ENCODE data around the gene CROCC2. TPM values are rescaled to one million over a fixed set of nuclear protein-coding genes. Genes with fewer than 3 reads are reported as not detected.

The CROCC2 gene
- total RNA-seq, 4 donors from 2014 or later: 0.27 to 0.83 TPM; not detected in 2

DNA sequence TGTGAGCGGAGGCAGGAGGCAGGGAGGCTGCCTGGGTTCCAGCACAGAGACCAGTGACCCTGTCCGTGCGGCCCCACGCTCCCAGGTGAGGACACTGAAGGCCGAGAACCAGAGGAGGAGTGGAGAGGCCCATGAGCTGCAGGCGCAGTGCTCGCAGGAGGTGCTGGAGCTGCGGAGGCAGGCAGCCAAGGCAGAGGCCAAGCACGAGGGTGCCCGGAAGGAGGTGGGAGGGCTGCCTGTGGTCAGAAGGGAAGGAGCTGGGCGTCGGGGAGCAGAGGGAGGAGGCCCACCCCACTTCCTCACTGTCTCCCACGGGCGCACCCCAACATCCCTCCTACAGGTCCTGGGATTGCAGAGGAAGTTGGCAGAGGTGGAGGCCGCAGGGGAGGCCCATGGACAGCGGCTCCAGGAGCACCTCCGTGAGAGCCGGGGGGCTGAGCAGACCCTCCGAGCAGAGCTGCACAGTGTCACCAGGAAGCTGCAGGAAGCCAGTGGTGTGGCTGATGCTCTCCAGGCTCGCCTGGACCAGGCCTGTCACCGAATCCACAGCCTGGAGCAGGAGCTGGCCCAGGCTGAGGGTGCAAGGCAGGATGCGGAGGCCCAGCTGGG is 59.3 kb downstream of the CROCC2 start:
- peaks cover 0 to 23% (median 0%) of the 10 kb centered on the region in 4 donors for H3K4me1 ChIP-seq
- no peaks in the 10 kb centered on the region for H3K9me3 ChIP-seq
- TF ChIP-seq, protein P1, sequence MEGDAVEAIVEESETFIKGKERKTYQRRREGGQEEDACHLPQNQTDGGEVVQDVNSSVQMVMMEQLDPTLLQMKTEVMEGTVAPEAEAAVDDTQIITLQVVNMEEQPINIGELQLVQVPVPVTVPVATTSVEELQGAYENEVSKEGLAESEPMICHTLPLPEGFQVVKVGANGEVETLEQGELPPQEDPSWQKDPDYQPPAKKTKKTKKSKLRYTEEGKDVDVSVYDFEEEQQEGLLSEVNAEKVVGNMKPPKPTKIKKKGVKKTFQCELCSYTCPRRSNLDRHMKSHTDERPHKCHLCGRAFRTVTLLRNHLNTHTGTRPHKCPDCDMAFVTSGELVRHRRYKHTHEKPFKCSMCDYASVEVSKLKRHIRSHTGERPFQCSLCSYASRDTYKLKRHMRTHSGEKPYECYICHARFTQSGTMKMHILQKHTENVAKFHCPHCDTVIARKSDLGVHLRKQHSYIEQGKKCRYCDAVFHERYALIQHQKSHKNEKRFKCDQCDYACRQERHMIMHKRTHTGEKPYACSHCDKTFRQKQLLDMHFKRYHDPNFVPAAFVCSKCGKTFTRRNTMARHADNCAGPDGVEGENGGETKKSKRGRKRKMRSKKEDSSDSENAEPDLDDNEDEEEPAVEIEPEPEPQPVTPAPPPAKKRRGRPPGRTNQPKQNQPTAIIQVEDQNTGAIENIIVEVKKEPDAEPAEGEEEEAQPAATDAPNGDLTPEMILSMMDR (IDR thresholded peaks at IDR 0.05): no peak
- TF ChIP-seq POLR2A (IDR thresholded peaks at IDR 0.05): no peak
- H3K27ac ChIP-seq: peak overlapping the region in 1 of 4 donors; percentile 35
- DNase-seq: peak in 2 of 3 donors; percentile 44 to 47
- H3K36me3 ChIP-seq: no peaks in the 10 kb centered on the region
- H3K4me3 ChIP-seq: no peak overlapping the region
- no peaks in the 10 kb centered on the region for H3K27me3 ChIP-seq

DNA sequence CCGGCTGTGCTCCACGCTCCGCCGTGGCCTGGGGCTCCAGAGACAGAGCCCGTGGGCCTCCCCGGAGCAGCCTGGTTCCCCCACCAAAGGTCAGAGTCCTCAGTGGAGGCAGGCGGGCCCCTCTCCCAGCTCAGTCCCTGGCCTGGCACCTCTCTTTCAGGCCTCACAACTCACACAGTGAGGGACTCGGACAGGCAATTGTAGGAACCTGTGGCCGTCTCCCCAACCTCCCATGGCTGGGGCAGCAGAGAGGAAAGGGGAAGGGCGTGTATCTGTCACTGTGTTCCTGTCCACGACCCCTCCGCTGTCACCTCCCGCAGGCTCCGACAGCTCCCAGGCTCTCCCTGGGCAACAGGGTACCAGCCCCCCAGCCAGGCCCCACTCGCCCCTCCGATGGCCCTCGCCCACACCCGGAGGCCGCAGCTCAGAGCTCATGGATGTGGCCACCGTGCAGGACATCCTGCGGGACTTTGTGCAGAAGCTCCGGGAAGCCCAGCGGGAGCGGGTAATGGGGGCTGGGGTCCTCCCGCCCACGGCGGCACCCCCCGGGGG is 59.8 kb downstream of the CROCC2 start:
- DNase-seq: peak in 2 of 3 donors; percentile 42 to 46
- H3K36me3 ChIP-seq: no peaks in the 10 kb centered on the region
- no peak overlapping the region for H3K27ac ChIP-seq
- H3K4me1 ChIP-seq: peaks cover 0 to 21% (median 0%) of the 10 kb centered on the region in 4 donors
- H3K9me3 ChIP-seq: no peaks in the 10 kb centered on the region
- TF ChIP-seq, protein P1 (IDR thresholded peaks at IDR 0.05): no peak
- TF ChIP-seq POLR2A (IDR thresholded peaks at IDR 0.05): no peak
- no peaks in the 10 kb centered on the region for H3K27me3 ChIP-seq
- no peak overlapping the region for H3K4me3 ChIP-seq

DNA sequence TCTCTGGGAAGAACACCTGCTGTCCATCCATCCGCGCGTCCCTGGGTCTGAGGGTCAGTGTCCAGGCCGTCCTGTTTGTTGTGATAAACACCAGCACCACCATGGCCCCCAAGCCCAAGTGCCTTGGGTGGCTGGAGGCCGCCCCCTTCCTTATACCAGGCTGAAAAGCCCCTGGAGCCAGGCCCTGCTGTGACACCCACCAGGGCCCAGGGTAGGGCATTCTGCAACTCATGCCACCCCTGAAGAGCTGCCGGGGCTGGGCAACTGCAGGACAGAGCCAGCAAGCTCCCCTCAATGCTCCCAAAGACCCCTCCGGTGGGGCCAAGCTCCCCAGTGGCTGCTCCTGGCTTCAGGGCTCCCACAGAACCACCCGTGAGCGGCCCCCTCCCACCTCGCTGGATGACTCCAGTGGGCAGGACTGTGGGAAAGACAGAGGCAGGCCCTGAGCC is 60.3 kb downstream of the CROCC2 start:
- no peaks in the 10 kb centered on the region for H3K27me3 ChIP-seq
- peaks cover 0 to 17% (median 0%) of the 10 kb centered on the region in 4 donors for H3K4me1 ChIP-seq
- H3K27ac ChIP-seq: no peak overlapping the region
- peak in 2 of 3 donors; percentile 37 to 43 for DNase-seq
- H3K4me3 ChIP-seq: no peak overlapping the region
- no peak for TF ChIP-seq POLR2A (IDR thresholded peaks at IDR 0.05)
- TF ChIP-seq, protein P1 (IDR thresholded peaks at IDR 0.05): no peak
- H3K36me3 ChIP-seq: no peaks in the 10 kb centered on the region
- no peaks in the 10 kb centered on the region for H3K9me3 ChIP-seq

DNA sequence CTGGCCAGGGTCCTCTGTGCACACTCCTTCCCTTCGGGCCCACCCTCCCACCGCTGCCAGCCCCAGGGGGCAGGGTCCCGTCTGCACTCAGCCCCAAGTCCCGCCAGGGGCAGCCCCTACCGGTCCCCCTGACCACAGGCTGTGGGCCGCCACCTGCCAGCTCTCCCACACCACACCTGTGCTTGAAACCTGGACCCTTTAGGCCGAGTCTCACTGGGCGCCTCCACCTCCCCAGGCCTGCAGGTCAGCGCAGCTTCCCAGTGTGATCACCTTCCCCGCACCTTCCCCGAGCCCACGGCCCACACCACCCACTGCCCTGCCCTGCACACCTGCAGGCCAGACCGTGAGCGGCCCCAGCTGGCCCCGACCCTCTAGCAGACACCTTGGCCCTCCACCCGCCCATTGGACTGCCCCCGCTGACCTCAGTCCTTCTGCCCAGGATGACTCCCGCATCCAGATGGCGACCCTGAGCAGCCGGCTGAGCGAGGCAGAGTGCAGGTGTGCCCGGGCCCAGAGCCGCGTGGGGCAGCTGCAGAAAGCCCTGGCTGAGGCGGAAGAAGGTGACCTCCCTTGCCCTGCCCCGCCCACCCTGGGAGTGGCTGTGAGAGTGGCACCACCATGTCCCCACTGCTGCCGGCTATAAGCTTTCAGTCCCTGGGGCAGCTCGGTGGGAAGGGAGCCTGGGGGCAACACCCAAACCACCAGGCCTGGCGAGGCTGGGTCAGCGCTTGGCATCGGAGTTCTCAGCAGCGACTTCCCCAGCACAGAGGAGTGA is 61.0 kb downstream of the CROCC2 start:
- no peak overlapping the region for H3K4me3 ChIP-seq
- no peaks in the 10 kb centered on the region for H3K9me3 ChIP-seq
- H3K27ac ChIP-seq: no peak overlapping the region
- no peaks in the 10 kb centered on the region for H3K36me3 ChIP-seq
- DNase-seq: peak in 1 of 3 donors; percentile 45
- H3K4me1 ChIP-seq: peaks cover 0 to 17% (median 0%) of the 10 kb centered on the region in 4 donors
- TF ChIP-seq POLR2A (IDR thresholded peaks at IDR 0.05): no peak
- TF ChIP-seq, protein P1 (IDR thresholded peaks at IDR 0.05): no peak
- no peaks in the 10 kb centered on the region for H3K27me3 ChIP-seq

DNA sequence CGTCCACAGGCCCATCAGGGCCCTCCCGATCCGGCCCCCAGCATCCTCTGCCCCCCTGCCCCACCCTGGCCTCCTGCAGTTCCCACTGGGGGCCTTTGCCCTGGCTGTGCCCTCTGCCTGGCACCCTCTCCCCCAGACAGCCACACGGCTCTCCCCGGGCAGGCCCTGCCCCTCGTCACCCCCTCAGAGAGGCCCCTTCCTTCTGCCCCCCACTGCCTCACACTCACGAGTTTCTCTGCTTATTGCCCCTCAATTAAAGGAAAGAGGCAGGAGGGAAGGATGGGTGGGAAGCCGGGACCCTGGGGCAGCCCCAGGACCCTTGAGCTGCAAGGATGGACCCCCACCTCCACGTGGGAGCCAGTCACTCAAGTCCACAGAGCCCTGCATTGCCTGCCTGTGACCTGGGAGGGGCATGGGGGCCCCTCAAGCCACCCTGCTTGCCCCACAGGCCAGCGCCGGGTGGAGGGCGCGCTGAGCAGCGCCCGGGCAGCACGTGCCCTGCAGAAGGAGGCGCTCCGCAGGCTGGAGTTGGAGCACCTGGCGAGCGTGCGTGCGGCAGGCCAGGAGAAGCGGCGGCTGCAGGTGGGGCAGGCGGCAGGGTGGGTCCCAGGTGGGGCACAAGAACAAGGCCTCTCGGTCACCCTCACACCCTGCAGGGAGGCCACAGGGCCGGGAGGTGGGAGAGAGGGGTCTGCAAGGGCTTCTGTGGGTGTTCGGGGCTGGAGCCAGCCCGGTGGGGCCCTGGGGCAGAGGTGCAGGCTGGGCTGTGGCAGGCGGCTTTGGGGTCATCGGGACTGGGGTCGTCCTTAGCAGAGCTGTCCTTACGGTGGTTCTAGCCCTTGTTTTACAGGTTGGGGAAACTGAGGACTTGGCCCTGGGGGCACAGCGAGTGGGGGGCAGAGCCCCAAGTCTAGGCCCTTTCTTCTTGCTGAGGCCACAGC is 61.8 kb downstream of the CROCC2 start:
- H3K4me1 ChIP-seq: peaks cover 0 to 11% (median 0%) of the 10 kb centered on the region in 4 donors
- TF ChIP-seq, protein P1 (IDR thresholded peaks at IDR 0.05): no peak
- TF ChIP-seq POLR2A (IDR thresholded peaks at IDR 0.05): no peak
- no peaks in the 10 kb centered on the region for H3K9me3 ChIP-seq
- DNase-seq: peak in 1 of 3 donors; percentile 32
- no peaks in the 10 kb centered on the region for H3K27me3 ChIP-seq
- H3K4me3 ChIP-seq: no peak overlapping the region
- no peaks in the 10 kb centered on the region for H3K36me3 ChIP-seq
- H3K27ac ChIP-seq: no peak overlapping the region

Measured in Peyer's patch (tissue), 4 donors.